Skeletal muscle tissue (tissue), 4 donors: ENCODE data around the gene HMMR. TPM values are rescaled to one million over a fixed set of nuclear protein-coding genes. Genes with fewer than 3 reads are reported as not detected.

Experiments
- H3K27ac ChIP-seq: one replicate; pipeline ENCODE4 v1.7.0; 2013; ENCODE audit warnings: mild to moderate bottlenecking, low read depth, low read length, inconsistent platforms
- H3K27me3 ChIP-seq, 3 donors: one replicate each; pipeline ENCODE4 v1.7.0; 2013; ENCODE audit warnings: low read length in 3 of 3; ENCODE audit not compliant: control insufficient read depth in 3 of 3, insufficient read depth in 3 of 3
- H3K36me3 ChIP-seq, 3 donors: one replicate each; pipeline ENCODE4 v1.7.0; 2013; ENCODE audit warnings: low read length in 3 of 3; ENCODE audit not compliant: control insufficient read depth in 3 of 3, insufficient read depth in 3 of 3
- H3K4me1 ChIP-seq, 3 donors: one replicate each; pipeline ENCODE4 v1.7.0; 2013; ENCODE audit warnings: low read length in 3 of 3, mild to moderate bottlenecking in 3 of 3; ENCODE audit not compliant: control insufficient read depth in 3 of 3, insufficient read depth in 3 of 3
- H3K4me3 ChIP-seq, 3 donors: one replicate each; pipeline ENCODE4 v1.7.0; 2013; ENCODE audit warnings: low read length in 3 of 3
- H3K9ac ChIP-seq, 3 donors: one replicate each; pipeline ENCODE4 v1.7.0; 2013; ENCODE audit warnings: low read length in 3 of 3, mild to moderate bottlenecking in 3 of 3, moderate library complexity in 2 of 3, low read depth in 1 of 3
- H3K9me3 ChIP-seq, 3 donors: one replicate each; pipeline ENCODE4 v1.7.0; 2013; ENCODE audit warnings: low read length in 3 of 3; ENCODE audit not compliant: control insufficient read depth in 3 of 3
- total RNA-seq: library from RNA; depleted of rRNA; stranded (reverse); fragments of >200 nt; gene quantifications from one replicate; pipeline ENCODE4 v1.2.3, GENCODE V29; 2014
- donor health status: Osteomylitis.

The HMMR gene
- total RNA-seq, 1 donor from 2014 or later: 2.6 TPM

DNA sequence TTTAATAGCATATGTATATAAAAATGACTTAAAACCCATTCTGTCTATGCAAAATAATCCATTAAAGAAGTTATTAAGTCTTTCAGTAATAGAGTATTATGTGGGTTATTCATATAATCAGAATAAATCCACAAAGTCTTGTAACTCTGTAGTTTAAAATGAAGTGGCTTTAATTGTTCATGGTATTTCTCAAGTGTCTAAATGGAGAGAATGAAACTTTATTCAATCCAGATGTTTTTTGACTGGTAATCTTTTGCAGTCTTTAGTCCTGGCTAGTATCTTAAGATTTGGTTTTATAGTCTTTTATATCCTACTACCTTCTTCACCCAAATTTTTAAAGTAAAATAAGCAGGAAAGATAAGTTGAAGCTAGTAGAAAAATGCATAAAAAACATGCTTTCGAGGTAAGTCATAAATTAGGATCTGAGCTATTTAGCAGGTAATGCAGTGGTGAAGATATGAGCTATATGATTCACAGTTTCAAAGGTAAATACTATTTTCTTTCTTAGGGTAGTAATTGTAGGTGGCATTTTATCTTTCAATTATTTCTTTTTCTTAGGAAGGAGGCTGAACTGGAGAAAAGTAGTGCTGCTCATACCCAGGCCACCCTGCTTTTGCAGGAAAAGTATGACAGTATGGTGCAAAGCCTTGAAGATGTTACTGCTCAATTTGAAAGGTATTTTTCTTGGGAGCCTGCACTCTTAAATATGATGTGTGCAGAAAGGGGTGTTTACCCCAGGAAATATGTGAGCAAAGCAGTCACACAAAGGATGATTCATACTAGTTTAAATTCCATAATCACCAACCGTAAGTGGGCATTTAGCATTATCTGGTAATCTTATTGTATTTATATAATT lies 17.9 kb downstream of the HMMR start:
- no peak overlapping the region for H3K4me3 ChIP-seq
- H3K9me3 ChIP-seq: no peaks in the 10 kb centered on the region
- H3K27ac ChIP-seq: no peak overlapping the region
- no peaks in the 10 kb centered on the region for H3K36me3 ChIP-seq
- no peaks in the 10 kb centered on the region for H3K4me1 ChIP-seq
- H3K9ac ChIP-seq: no peak overlapping the region
- no peaks in the 10 kb centered on the region for H3K27me3 ChIP-seq

DNA sequence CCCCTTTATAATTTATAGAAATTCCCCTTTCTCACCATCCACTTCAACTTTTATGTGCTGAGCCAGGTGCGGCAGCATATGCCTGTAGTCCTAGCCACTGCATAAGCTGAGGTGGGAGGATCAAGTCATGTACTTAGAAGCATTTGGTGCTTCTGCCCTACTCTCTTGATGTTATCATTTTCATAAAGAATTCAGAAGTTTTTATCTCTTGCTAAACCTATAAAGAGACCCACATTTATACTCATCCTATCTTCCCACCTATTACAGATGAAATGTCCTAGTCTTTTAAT lies 18.5 kb downstream of the HMMR start:
- Histone ChIP-seq H3K4me3 (no peak overlapping the region), H3K4me1 (no peaks in the 10 kb centered on the region), H3K27me3 (no peaks in the 10 kb centered on the region), H3K9me3 (no peaks in the 10 kb centered on the region), H3K27ac (no peak overlapping the region), H3K36me3 (no peaks in the 10 kb centered on the region), H3K9ac (no peak overlapping the region)

DNA sequence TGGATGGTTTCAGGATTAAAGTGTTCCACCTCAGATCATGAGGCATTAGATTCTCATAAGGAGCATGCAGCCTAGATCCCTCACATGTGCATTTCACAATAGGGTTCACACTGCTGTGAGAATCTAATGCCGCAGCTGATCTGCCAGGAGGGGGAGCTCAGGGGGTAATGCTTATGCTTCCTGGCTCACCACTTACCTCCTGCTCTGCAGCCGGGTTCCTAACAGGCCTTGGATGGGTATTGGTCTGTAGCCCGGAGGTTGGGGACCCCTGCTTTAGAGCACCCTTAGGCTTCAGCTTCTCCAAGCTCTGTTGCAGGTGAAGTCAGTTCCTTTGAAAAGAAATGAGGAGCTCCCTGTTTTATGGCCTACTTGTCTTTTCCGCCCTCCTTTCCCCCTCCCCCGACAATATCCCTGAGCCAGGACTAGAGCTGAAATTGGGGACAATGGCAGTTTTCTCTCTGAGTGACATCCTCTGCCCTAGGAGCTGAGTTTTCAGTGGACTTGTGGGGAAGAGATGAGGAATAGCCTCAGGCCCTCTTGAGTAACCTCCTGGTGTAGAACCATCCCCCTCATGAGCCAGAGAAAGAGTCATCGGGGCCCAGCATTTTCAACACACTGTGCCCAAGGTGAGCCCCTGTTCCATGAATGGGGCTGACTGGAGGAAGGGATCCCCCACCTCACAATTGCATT lies 28.8 kb downstream of the HMMR start:
- no peaks in the 10 kb centered on the region for H3K27me3 ChIP-seq
- no peak overlapping the region for H3K27ac ChIP-seq
- no peak overlapping the region for H3K4me3 ChIP-seq
- no peaks in the 10 kb centered on the region for H3K9me3 ChIP-seq
- H3K9ac ChIP-seq: no peak overlapping the region
- H3K36me3 ChIP-seq: no peaks in the 10 kb centered on the region
- no peaks in the 10 kb centered on the region for H3K4me1 ChIP-seq

DNA sequence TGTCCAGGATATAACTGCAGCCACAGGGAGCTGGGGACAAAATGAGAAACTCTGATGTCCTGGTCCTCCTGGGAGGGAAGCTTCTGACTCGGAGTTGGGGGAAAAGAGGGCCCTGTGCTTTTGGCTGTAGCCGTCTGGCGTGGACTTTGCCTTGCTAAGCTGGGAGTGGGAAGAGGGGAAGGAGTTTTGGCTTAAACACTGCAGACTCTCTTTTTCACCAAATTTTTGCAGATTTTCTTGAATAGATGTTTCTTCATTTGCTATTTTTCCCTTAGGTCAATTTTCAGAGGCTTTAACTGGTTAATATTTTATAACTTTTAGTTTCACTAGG lies 29.3 kb downstream of the HMMR start:
- Histone ChIP-seq H3K27ac (no peak overlapping the region), H3K9ac (no peak overlapping the region), H3K4me1 (no peaks in the 10 kb centered on the region), H3K4me3 (no peak overlapping the region), H3K36me3 (no peaks in the 10 kb centered on the region), H3K9me3 (no peaks in the 10 kb centered on the region), H3K27me3 (no peaks in the 10 kb centered on the region)

DNA sequence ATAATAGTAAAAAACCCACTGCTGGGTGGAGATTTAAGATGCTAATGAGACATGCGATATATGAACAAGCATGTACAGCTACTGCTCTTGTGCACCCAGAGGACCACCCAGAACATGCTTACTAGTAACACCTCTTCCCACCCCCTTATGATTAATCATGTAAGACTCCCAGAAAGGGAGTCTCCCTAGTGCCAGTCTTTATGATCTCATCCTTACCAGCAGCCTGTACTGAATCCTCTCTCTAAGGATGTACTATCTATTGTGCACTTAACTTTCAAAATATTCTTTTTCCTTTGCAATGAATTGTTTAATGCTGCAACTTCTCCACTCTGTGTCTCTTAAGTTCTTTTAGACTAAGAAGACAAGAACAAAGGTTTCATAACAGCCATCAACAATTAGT lies 35.9 kb downstream of the HMMR start:
- Histone ChIP-seq H3K4me1 (no peaks in the 10 kb centered on the region), H3K9ac (no peak overlapping the region), H3K27ac (no peak overlapping the region), H3K27me3 (no peaks in the 10 kb centered on the region), H3K36me3 (no peaks in the 10 kb centered on the region), H3K4me3 (no peak overlapping the region), H3K9me3 (no peaks in the 10 kb centered on the region)

DNA sequence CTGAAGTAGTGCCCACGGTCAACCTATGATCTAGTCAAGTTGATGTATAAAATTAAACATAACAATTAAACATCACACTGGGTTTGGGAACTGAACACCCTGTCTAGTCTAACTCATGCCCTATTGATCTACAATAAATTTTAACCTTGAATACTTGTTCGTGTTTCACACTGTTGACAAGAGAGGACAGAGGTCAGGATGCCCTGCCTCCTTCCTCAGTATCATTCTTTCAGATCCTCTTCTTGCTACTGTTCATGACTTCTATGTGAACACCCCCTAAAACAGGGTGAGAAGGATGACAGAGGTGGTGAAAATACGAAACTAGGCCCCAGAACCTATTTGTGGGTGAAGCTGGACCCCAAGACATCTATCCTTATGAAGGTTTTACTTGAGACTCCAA lies 36.9 kb downstream of the HMMR start:
- no peak overlapping the region for H3K27ac ChIP-seq
- no peak overlapping the region for H3K9ac ChIP-seq
- H3K9me3 ChIP-seq: no peaks in the 10 kb centered on the region
- H3K4me1 ChIP-seq: no peaks in the 10 kb centered on the region
- H3K27me3 ChIP-seq: no peaks in the 10 kb centered on the region
- H3K4me3 ChIP-seq: no peak overlapping the region
- H3K36me3 ChIP-seq: no peaks in the 10 kb centered on the region

DNA sequence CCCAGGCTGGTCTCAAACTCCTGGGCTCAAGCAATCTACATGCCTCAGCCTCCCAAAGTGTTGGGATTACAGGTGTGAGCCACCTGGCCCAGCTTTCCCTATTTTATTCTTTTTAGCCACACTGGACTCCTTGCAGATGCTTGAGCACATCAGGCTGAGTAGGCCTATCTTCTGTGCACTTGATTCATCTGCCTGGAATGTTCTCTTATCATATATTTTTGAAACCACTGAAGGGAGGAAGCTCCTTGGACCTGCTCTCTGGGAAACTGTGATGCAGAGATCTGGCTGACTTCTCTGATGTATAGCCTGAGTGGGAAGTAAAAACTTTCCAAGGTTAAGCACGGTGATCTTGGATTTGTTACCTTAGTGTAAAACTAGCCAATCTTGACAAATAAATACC lies 38.5 kb downstream of the HMMR start:
- Histone ChIP-seq H3K4me1 (peaks cover 0 to 6% (median 4%) of the 10 kb centered on the region in 3 donors), H3K9me3 (no peaks in the 10 kb centered on the region), H3K27me3 (no peaks in the 10 kb centered on the region), H3K36me3 (no peaks in the 10 kb centered on the region), H3K27ac (no peak overlapping the region), H3K9ac (no peak overlapping the region), H3K4me3 (no peak overlapping the region)

DNA sequence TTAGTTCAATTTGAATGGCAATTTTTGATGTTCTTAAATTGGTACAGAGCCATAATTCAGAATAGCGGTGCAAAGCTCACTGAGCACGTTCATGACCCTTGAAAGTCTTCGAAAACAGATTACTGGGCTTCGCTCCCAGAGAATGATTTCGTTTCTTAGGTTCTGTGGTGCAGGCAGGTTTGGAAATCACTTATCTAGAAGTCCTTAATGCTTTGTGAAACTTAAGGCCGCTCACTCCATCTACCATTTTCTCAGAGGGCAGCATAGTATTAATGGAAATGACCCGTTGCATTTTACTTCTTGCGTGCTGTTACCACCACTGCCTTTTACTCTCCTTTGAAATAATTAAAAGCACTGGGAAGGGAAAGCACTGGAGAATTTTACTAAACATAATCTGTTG lies 42.1 kb downstream of the HMMR start:
- no peaks in the 10 kb centered on the region for H3K36me3 ChIP-seq
- H3K4me3 ChIP-seq: peak overlapping the region; percentile 75 to 98 (median 94)
- H3K27ac ChIP-seq: peak overlapping the region; percentile 89
- H3K4me1 ChIP-seq: peaks cover 3 to 25% (median 8%) of the 10 kb centered on the region in 3 donors
- H3K9ac ChIP-seq: peak overlapping the region in 1 of 3 donors; percentile 93
- no peaks in the 10 kb centered on the region for H3K27me3 ChIP-seq
- H3K9me3 ChIP-seq: no peaks in the 10 kb centered on the region

DNA sequence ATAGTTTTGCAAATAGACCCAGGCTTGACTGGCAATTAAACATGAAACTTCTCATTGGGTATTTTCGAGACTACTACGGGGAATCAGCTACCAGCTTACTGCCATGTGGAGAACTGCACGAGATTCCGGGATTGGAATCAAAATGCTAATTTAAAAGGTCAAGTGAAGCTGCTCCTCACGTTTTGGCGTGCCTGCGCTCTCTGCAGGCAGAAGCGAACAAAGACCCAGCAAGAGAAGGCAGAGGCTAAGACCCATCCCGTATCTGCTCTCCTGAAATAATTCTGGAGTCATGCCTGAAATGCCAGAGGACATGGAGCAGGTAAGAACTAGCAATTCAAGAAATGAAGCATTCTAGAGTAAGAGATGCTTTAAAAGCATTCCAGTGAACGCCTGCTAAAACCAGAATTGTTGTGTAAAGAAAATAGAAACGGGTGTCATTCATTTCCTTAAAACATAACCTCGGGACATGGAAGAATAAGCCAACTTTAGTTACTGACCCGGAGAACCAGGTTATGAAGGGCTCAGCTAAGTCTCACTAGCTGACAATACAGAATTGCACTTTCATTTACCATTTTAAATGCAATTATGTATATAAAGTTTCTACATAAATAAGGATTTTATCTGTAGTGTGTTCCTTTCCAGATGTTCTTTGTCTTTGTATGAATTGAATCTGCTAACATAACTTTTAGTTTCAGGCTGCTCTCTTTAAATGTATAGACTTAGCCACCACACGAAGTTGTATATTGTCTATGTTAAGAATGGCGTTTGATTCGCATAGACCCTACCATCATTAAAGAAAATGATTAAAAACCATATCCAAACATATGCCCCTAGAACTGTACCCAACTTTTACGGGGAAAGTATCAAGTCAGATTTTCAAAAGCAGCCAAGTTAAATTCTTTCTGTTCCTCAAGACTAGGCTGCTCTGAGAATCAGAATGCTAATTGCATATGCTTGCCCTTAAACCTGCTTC lies 43.0 kb downstream of the HMMR start:
- H3K4me3 ChIP-seq: peak overlapping the region; percentile 75 to 98 (median 94)
- peak overlapping the region; percentile 89 for H3K27ac ChIP-seq
- H3K36me3 ChIP-seq: no peaks in the 10 kb centered on the region
- H3K27me3 ChIP-seq: no peaks in the 10 kb centered on the region
- peaks cover 10 to 33% (median 10%) of the 10 kb centered on the region in 3 donors for H3K4me1 ChIP-seq
- H3K9ac ChIP-seq: peak overlapping the region; percentile 84 to 93 (median 85)
- H3K9me3 ChIP-seq: no peaks in the 10 kb centered on the region
